ENCODE results near the gene NODAL. TPM values are rescaled to one million over a fixed set of nuclear protein-coding genes. Genes with fewer than 3 reads are reported as not detected.

Gene NODAL
- total RNA-seq, 1 experiment from 2014 or later = not detected

GRCh38 chr10:70474780-70475179, 33.3 kb upstream of the NODAL start:
- no peaks in the 10 kb centered on the region for H3K9me3 ChIP-seq
- DNase-seq = no peak
- H3K36me3 ChIP-seq = no peaks in the 10 kb centered on the region
- H3K4me3 ChIP-seq = no peak overlapping the region
- H3K27me3 ChIP-seq = no peaks in the 10 kb centered on the region

- Histone ChIP-seq H3K36me3 (no peaks in the 10 kb centered on the region), H3K27me3 (no peaks in the 10 kb centered on the region), H3K4me3 (no peak overlapping the region), H3K9me3 (no peaks in the 10 kb centered on the region)
- DNase-seq = no peak
Observed at GRCh38 chr10:70472799-70473454, 31.4 kb upstream of the NODAL start.

GRCh38 chr10:70466951-70467350, 25.5 kb upstream of the NODAL start:
- Histone ChIP-seq H3K9me3 (no peaks in the 10 kb centered on the region), H3K27me3 (no peaks in the 10 kb centered on the region), H3K36me3 (no peaks in the 10 kb centered on the region), H3K4me3 (no peak overlapping the region)
- DNase-seq = no peak

DNA sequence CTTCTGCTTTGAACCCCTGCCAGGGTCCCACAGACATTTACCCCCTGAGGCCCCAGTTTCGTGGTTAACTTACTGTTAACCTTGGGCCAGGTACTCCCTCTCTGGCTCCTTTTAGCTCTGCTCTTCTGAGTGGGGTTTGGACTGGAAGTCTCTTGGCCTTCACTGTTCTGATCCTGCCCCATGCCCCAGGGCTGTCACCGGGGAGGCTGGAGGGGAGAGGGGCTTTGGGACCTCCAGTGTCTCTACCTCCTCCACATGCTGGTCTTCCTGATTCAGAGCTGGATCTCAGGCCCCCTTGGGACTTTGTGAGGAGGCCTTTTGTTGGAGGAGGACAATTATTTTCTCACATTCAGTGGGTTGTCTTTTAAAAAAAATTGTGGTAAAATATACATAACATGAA, 24.4 kb upstream of the NODAL start:
- Histone ChIP-seq H3K36me3 (no peaks in the 10 kb centered on the region), H3K9me3 (no peaks in the 10 kb centered on the region), H3K4me3 (no peak overlapping the region), H3K27me3 (no peaks in the 10 kb centered on the region)
- no peak for DNase-seq

- Histone ChIP-seq H3K9me3 (no peaks in the 10 kb centered on the region), H3K27me3 (no peaks in the 10 kb centered on the region), H3K36me3 (no peaks in the 10 kb centered on the region), H3K4me3 (no peak overlapping the region)
- no peak for DNase-seq
Observed at GRCh38 chr10:70465278-70465677, 23.8 kb upstream of the NODAL start.

DNA sequence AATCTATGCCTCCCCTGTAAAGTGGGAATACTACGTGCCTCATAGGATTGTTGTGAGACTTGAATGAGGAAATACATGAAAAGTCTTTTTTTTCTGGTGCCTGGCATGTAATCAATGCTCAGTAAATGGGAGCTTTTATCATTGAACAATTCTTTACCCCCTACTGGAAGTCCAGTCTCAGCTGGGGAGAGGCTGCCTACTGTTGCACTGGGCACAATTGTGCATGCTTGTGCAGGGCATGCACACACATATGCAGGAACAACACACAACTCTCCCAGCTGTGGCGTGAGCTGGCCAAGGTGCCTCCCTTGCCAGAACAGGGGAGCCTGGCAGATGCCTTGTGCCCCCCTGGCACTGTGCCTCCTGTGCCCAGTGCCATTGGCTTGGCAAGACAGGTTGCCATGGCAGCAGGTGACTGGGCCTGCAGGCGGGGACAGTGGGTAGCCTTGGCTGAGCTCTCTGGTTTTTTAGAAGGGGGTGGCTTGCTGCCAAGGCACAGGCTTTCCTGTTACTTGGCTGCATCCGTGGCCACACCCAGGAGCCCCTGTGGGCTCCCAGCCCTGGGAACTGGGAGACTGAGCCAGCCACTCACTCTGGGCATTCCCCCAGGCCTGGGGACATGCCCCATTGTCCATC, 21.0 kb upstream of the NODAL start:
- H3K36me3 ChIP-seq = no peaks in the 10 kb centered on the region
- H3K4me3 ChIP-seq = no peak overlapping the region
- DNase-seq = peak; percentile 87
- H3K27me3 ChIP-seq = no peaks in the 10 kb centered on the region
- no peaks in the 10 kb centered on the region for H3K9me3 ChIP-seq

DNA sequence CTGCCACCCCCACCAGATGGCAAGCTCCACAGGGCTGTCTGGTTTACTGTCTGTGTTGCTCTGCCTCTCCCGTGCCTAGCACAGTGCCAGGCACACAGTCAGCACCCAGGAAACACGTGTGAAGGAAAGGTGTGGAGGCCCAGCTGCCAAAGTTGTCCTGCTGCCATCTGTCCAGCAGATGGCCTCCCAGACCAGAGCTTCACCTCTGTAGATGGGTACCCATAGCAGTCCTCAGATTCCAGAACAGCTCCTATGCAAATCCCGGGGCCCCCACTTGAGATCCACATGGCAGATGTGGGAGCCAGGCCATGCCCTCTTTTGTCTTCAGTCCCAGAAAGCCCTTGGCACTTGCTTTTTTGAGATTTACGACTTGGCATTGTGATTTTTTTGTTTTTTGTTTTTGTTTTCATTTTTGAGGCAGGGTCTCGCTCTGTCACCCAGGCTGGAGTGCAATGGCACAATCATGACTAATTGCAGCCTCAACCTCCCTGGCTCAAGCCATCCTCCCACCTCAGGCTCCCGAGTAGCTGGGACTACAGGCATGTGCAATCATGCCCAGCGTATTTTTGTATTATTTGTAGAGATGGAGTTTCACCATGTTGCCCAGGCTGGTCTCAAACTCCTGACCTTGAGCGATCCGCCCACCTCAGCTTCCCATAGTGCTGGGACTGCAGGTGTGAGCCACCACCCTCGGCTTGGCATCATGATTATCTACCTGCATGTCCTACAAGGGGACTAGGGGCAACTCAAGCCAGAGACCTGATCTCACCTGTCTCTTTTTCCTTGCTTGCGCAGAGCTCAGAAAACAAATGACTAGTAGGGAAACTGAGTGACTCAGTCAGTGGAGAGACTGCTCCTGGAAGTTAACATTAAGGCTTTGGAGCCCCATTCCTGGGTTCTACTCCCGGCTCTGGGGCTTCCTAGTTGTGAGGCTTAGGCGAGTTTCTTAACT, 20.2 kb upstream of the NODAL start:
- H3K27me3 ChIP-seq = no peaks in the 10 kb centered on the region
- DNase-seq = peak; percentile 51
- no peak overlapping the region for H3K4me3 ChIP-seq
- H3K9me3 ChIP-seq = no peaks in the 10 kb centered on the region
- no peaks in the 10 kb centered on the region for H3K36me3 ChIP-seq

DNA sequence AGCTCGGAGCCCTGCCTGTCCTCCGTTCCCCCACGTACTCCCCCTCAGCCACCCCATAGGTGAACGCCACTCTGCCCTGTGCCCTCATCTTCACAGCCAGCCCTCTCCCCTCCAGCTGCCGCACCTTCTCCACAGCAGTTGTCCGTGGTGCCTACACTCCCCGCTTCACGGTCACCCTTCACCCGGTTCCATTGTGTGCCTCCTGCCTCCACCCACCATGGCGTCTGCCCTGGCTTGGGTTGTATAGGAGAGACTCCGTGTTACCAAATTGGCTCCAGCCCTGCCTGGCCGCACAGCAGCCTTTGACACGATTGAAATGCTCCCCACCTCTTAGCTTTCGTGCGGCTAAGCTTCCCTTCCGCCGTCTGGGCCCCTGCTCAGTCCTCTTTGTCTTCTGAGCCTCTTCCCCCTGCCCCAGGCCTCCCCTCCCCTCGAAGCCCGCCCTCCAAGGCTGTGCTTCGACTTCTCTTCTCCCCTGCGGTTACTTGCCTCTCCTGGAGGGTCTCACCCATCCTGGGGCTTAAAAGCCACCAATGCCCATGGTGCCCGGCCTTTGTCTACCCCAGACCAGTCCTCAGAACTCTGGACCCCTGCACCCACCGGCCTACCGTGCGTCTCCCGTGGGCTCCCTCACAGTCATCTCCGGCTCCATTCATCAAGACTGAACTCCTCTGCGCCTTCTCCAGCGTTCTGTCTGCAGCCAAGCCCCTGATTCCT, 18.5 kb upstream of the NODAL start:
- no peaks in the 10 kb centered on the region for H3K27me3 ChIP-seq
- no peak for DNase-seq
- H3K4me3 ChIP-seq = no peak overlapping the region
- no peaks in the 10 kb centered on the region for H3K9me3 ChIP-seq
- H3K36me3 ChIP-seq = no peaks in the 10 kb centered on the region

DNA sequence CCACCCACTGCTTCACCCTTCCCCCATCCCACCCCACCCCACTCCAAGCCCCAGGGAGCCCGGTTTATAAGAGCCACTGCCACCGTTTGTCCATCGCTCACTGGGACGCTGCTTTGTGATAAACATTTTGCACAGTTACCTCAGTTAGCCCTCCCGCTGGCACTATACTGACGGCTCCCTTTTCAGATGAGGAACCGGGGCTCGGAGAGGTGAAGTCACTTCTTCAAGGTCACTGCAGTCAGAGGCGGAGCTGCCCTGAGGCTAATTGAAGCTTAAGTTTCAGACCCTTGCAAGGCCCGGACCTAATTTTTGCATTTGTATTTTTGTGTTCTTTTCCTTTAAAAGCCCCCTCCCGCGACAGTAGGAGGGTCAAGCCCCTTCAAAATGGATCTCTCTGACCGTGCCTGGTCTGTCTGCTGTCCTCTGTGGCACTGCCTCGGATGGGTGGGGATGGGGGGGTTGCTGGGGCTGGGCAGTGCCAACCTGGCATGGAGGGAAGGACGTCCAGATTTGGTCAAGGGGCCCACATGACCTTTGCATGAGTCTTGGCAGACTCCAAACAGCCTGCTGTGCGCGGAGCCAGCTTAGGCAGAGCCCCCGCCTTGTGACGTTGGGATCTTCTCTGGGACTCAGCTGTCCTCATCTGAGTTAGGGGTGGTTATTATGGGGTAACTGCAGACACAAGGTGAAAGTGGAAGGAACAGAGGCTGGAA, 17.7 kb upstream of the NODAL start:
- Histone ChIP-seq H3K4me3 (no peak overlapping the region), H3K9me3 (no peaks in the 10 kb centered on the region), H3K36me3 (no peaks in the 10 kb centered on the region), H3K27me3 (no peaks in the 10 kb centered on the region)
- no peak for DNase-seq

DNA sequence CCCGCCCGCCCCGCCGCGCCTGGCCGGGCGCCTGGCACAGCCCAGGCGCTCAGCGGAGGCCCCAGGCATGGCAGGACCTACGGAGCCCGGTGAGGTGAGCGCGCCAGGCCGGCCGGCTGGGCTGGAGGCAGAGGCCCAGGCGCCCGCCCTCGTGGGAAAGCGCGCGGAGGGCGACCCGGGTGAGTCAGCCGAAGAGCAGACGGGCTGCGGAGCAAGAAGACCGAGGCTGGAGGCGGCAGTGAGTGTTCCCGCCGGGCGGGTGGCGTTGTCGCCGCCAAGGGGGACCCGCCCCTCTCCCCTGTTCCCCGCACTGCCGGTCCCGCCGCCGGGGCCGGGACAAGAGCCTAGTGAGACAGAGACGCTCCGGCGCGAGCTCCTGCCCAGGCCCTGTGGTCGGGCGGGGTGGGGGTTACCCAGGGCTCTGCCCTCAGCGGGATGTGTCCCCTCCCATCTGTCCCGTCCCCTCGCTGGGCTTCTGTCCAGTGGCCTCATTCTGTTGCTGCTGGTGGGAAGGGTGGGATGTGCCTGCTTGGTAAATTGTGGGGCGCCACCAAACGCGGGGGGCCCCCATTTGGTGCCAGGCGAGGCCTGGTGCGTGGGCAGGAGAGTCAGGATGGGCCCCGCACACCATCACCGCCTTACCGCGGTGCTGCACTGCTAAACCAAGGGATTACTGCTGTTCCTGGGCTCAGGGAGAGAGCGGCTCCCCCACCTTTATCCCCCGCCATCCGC, 17.0 kb upstream of the NODAL start:
- Histone ChIP-seq H3K4me3 (no peak overlapping the region; the same call in 1 of the 2 replicates), H3K27me3 (no peaks in the 10 kb centered on the region), H3K36me3 (no peaks in the 10 kb centered on the region), H3K9me3 (no peaks in the 10 kb centered on the region)
- peak; percentile 88 for DNase-seq

DNA sequence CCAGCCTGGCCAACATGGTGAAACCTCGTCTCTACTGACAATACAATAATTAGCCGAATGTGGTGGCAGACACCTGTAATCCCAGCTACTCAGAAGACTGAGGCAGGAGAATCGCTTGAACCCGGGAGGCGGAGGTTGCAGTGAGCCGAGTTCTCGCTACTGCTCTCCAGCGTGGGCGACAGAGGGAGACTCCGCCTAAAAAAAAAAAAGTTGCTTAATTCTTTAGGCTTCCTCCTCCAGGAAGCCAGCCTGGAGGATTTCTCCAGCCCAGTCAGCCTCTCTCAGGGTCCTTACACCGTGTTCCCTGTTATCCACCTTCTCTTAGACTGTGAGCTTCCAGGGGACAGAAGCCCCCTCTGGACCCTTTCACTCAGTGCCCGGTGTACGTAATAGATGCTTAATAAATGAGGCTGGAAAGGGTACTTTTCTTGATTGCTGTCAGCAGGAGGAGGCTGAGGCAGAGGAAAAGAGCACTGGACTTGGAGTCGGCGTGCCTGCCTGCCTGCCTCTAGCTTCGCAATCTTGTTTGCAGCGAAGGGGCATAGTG, 16.4 kb upstream of the NODAL start:
- Histone ChIP-seq H3K4me3 (no peak overlapping the region), H3K27me3 (no peaks in the 10 kb centered on the region), H3K9me3 (no peaks in the 10 kb centered on the region), H3K36me3 (no peaks in the 10 kb centered on the region)
- DNase-seq = no peak

DNA sequence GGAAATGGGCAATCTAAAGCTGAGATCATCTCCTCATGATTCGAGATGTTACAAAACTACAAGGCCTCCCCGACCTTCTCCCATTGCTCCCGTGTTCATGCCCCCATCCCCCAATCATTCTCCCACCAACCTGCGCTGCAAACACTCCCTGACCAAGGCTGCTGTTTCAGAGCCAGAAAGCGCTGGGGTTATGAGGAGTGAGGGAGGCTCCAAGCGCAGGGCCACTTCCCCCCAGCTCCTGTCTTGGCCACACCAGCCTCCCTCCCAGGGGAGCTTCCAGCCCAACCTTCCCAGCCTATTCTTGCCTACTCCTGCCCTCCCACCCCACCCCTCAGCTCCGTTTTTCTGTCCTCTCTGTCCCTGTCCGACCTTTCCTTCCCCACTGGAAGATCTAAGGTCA, 14.7 kb upstream of the NODAL start:
- H3K9me3 ChIP-seq = no peaks in the 10 kb centered on the region
- H3K4me3 ChIP-seq = no peak overlapping the region
- no peaks in the 10 kb centered on the region for H3K36me3 ChIP-seq
- H3K27me3 ChIP-seq = no peaks in the 10 kb centered on the region
- no peak for DNase-seq

- Histone ChIP-seq H3K9me3 (no peaks in the 10 kb centered on the region), H3K27me3 (no peaks in the 10 kb centered on the region), H3K36me3 (no peaks in the 10 kb centered on the region), H3K4me3 (no peak overlapping the region)
- no peak for DNase-seq
Observed at GRCh38 chr10:70455213-70455630, 13.7 kb upstream of the NODAL start.

- DNase-seq = no peak
- H3K4me3 ChIP-seq = no peak overlapping the region
- no peaks in the 10 kb centered on the region for H3K27me3 ChIP-seq
- no peaks in the 10 kb centered on the region for H3K36me3 ChIP-seq
- H3K9me3 ChIP-seq = no peaks in the 10 kb centered on the region
Observed at GRCh38 chr10:70448236-70448635, 6.8 kb upstream of the NODAL start.
